Germinal center (tissue), 1 donor: ENCODE results near the gene RABEP2.
A peak's percentile ranks its signal among the peaks of the same experiment; 100 is the strongest.
"Not testable (repeated sequence)": the region's sequence is repeated elsewhere in the genome, so short reads cannot be mapped to it uniquely, and the experiment has no call there.

ENCODE experiments used
- DNase-seq: peaks from one replicate; pipeline ENCODE4 v3.0.0; 2012; ENCODE audit warnings: mixed read lengths, low spot score

The RABEP2 gene

GRCh38 chr16:28903344-28904042, 21.5 kb downstream of the RABEP2 start:
- DNase-seq: no peak

GRCh38 chr16:28902909-28903308, 22.1 kb downstream of the RABEP2 start:
- no peak for DNase-seq

GRCh38 chr16:28901862-28902261, 23.2 kb downstream of the RABEP2 start:
- no peak for DNase-seq

GRCh38 chr16:28900601-28901000, 24.4 kb downstream of the RABEP2 start:
- DNase-seq: no peak

- DNase-seq: no peak
Observed at GRCh38 chr16:28899882-28900590, 25.0 kb downstream of the RABEP2 start.

- no peak for DNase-seq
Observed at GRCh38 chr16:28898942-28899341, 26.1 kb downstream of the RABEP2 start.

- no peak for DNase-seq
Observed at GRCh38 chr16:28898266-28898665, 26.8 kb downstream of the RABEP2 start.

GRCh38 chr16:28897826-28898225, 27.2 kb downstream of the RABEP2 start:
- DNase-seq: no peak

- no peak for DNase-seq
Observed at GRCh38 chr16:28895609-28896008, 29.4 kb downstream of the RABEP2 start.

- DNase-seq: no peak
Observed at GRCh38 chr16:28893291-28893690, 31.7 kb downstream of the RABEP2 start.

- DNase-seq: no peak
Observed at GRCh38 chr16:28891964-28892890, 32.8 kb downstream of the RABEP2 start.

- DNase-seq: not testable (repeated sequence)
Observed at GRCh38 chr16:28890355-28890754, 34.7 kb downstream of the RABEP2 start.

- DNase-seq: no peak
Observed at GRCh38 chr16:28886945-28887344, 38.1 kb downstream of the RABEP2 start.

- DNase-seq: no peak
Observed at GRCh38 chr16:28884045-28884444, 41.0 kb downstream of the RABEP2 start.

GRCh38 chr16:28883221-28883996, 41.6 kb downstream of the RABEP2 start:
- no peak for DNase-seq

- DNase-seq: no peak
Observed at GRCh38 chr16:28882551-28883160, 42.4 kb downstream of the RABEP2 start.

- DNase-seq: not testable (repeated sequence)
Observed at GRCh38 chr16:28881565-28881964, 43.5 kb downstream of the RABEP2 start.

GRCh38 chr16:28880955-28881354, 44.1 kb downstream of the RABEP2 start:
- no peak for DNase-seq

- no peak for DNase-seq
Observed at GRCh38 chr16:28880589-28880915, 44.5 kb downstream of the RABEP2 start.

GRCh38 chr16:28879841-28880588, 45.0 kb downstream of the RABEP2 start:
- DNase-seq: peak; percentile 97
